KBM-7 (cell line): ENCODE results near the gene CACNA2D1.

Source experiments
- DNase-seq: peaks from one replicate; pipeline ENCODE4 v3.0.0-alpha.2; 2015
- in situ Hi-C: fragments of 300-500 bp; cut with MboI; formaldehyde crosslinking; loops from 2 replicates; pipeline ENCODE4 v1.14.3; 2020; ENCODE audit warnings: low sequenced_read_pairs, low pct_unique_long_range_greater_than_20kb, mixed read lengths

CACNA2D1 gene

DNA sequence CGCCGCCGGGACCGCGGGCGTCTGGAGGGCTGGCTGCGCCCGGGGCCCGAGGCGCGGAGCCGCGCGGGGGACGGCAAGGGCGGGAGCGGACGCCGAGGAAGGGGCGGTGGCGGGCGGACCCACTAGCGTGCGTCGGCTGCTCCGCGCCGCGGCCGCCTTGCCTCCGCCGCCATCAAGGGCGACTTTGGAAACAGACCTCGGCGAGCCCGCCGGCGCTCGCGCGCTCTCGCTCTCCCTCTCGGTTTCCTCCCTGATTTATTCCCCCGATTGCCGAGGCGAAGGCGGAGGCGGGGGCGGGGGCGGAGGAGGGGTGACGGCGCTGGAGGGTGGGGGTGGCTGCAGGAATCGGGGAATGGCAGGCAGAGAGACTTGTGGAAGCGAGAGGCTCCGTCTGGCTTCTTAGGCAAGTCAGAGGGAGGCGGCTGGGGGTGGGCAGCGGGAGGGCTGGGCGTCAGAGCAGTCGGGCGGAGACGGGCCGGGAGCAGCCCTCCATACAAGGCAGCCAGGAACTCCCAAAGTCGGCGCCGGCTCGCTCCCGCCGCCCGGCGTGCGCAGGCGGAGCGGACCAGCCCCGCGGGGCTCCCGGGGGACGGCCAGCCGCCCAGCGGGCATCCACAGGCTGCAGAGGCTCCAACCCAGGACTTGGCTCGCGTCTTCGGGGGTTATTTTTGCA, at the start of gene CACNA2D1:
Gene CACNA2D1, minus strand, starts transcription at position 231 of the 673 bp plus-strand sequence.
- DNase-seq, result peak; percentile 38

DNA sequence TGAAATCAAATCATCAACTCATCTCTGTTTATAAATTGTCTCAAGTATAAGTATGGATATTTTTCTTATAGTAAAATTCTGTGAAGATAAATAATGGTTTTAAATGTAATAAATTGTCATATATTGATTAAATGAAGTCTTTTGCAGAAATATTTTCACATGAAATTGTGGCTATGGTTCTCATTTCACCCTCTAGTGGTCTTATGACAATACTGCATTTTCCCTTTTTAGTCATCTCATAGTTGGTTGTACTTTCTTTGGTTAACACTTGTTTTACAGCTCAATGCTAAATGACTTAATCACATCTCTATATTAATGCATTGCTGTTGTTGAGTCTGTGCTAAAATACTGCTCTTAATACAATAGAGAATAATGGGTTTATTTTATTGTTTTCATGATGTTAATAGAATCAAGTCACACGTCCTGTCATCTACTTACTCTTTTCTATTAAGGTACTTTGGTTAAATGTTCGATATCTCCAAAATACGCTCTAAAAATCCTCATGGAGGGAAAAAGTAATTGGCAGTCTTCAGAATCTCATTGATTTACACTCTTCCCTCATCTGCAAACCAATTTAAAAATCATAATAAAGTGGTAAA, 38.0 kb upstream of the CACNA2D1 start:
- in situ Hi-C loops, result no loop called here
- DNase-seq, result peak; percentile 42

More for the DNA sequence above, at the start of gene CACNA2D1:
- in situ Hi-C loops, result no loop called here

DNA sequence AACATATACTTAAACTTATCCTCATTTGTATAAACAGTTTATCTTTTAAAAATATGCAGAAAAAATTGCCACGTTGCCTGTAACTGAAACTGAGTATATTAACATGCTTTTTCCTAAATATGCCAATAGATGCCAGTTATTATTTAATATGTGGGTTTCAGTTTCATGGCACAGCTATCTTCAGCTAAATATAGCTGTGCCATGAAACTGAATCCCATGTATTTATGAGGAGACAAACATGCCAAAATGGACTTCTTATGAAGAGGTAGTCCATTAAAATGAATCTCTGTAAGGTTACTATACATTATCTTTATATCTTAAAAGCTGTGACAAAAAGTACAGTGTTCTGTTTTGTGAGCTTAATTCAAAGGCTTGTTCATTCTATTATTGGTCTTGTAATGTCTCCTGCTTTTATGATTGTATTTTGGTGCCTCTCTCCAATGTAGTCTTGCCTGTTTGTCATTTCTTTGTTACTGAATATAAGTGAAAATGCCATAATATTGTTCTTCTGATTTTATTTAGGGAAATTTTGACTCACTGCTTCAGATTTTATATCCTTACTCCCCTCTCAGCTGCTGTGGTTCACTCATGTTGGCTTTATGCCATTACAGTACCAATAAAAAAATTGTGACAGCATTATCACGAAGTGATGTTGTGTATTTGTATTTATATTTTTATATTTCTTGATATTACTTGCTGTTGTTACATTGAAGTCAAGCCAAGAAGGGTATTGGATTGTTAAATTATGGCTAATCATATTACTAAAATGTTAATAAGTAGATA, 34.3 kb upstream of the CACNA2D1 start:
- in situ Hi-C loops, result no loop called here
- no peak for DNase-seq

DNA sequence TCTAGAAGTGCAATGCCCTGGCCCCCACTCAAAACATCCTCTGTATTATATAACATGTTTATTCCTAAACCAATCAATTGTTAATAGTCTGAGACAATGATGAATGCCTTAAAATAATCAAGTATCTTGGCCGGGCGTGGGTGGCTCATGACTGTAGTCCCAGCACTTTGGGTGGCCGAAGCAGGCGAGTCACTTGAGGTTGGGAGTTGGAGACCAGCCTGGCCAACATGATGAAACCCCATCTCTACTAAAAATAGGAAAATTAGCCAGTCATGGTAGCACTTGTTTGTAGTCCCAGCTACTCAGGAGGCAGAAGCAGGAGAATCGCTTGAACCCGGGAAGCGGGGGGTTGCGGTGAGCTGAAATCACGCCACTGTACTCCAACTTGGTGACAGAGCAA, 29.4 kb upstream of the CACNA2D1 start:
- in situ Hi-C loops, result no loop called here
- no peak for DNase-seq

DNA sequence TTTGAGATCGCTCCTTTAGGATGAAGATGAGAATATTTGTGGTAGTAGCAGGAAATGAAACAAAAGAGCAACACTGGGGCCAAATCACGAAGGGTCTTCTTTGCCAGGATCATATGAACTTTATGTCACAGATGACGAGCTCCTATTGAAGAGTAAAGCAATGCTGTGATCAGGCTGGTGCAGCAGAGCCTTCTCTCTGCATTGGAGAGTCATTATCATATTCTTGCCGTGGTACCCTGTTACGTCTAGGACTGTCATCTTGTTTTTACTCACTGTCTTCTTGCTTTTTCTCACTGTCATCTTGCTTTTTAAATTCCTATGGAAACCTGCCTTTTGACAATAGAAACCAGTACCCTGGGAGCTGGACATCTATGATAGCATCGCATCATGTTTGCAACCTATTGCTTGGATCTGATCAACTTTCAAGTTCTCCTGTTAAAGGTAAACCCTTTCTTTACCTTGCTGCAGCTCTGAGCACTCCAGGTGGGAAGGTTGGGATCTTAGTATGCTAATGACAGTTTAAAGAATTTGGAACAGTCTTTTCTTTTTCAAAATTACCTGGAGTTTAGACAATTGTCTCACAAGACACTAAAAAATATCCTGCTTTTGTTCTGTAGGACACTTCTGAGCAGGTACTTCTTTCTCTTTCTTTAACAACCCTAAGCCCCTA, 27.9 kb upstream of the CACNA2D1 start:
- in situ Hi-C loops, result no loop called here
- DNase-seq, result no peak

DNA sequence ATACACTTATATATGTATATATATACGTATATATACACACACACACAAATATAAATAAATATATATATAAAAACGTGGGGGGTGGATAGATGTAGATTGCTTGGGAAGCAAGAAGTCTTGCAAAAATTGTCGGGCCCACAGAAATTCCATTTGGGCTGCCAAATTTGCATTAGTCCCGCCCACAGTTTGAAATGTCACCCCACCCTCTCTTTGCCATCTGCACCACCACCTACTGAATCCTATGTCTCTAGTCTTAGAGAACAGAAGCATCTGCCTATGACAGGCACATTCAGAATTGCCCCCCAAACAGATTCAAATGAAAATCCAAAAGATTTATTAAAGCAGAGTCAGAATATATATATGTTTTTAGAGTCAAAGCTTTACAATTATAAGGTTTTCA, 25.6 kb upstream of the CACNA2D1 start:
- no peak for DNase-seq

DNA sequence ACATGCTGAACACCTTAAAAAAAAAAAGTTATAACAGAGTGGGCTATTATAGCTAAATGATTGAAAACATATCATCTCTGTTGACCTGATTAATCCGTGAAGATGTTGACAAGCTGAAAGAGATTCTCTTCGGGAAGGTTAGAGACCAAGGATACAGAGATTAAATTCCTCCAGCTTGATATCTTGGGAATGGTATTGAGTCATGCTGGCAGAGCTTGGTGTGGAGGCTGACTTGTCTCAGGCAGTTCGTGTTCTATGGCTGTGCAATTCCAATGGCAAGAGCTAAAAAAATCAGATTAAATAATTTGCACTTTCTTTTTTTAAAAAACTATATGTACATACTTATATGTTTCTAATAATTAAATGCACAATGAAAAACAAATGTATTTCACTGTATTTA, 24.9 kb upstream of the CACNA2D1 start:
- no peak for DNase-seq
- in situ Hi-C loops, result no loop called here

More for the DNA sequence above, 25.6 kb upstream of the CACNA2D1 start:
- in situ Hi-C loops, result no loop called here

DNA sequence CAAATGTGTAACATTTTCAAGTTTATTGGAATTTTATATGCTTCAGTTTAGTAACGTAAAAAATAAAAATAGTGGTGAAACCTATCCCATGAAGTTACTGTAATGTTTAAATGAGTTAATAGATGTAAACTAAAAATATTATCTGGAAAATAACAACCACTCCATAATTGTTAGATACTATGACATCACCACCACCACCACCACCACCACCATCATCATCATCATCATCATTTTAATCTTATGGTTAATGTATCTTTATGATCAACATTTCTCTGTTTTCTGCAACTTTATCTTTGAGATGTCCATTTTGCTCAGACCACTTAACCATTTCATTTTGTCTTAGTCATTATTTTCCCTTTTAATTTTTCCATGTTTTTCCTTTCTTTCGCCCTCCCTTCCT, 23.4 kb upstream of the CACNA2D1 start:
- DNase-seq, result no peak
- in situ Hi-C loops, result no loop called here

DNA sequence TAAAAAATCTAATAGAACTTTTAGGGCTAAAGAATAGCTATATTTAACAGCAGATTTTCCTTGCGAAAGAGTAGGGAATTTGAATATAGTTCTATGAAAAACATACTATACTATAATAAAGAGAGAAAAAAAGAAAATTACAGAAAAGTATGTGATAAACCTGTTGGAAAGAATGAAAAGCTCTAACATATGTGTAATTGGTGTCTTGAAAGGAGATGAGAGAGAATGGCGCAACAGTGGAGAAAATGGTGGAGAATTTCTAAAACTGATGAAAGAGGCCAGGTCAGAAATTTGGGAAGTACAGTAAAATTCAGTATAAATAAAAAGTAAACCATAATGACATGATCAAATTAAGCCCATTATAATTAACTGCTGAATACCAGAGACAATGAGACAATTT, 20.8 kb upstream of the CACNA2D1 start:
- no peak for DNase-seq
- in situ Hi-C loops, result no loop called here

DNA sequence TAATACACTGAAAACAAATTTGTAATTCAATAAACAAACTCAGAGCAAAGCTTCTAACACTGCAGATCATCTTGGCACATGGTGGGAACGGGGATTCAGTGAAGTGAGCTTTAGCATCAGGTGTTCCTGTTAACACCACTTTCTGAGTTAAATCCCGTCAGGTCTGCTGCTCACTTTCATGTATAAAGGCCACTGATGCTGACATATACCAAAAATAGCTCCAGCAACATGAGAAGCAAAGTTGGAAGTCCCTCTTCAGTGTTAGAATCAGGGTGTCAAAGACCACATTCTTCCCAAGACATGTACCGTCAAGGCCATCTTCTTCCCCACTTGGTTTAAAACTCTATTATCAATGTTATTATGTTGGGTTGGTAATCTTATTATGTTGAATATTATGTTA, 11.7 kb upstream of the CACNA2D1 start:
- in situ Hi-C loops, result no loop called here
- no peak for DNase-seq

DNA sequence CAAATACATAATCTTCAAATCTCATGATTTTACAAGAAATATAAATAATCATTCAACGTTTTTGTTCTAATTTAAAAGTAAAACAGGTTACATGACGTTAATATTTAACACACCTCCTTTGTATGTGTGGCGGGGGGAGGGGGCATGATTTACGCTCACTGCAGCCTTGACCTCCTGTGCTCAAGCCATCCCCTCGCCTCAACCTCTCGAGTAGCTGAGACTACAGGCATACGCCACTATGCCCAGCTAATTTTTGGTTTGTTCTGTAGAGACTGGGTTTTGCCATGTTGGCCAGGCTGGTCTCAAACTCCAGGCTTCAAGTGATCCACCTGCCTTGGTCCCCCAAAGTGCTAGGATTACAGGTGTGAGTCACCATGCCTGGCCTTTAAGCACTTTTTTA, 7.2 kb upstream of the CACNA2D1 start:
- no peak for DNase-seq
- in situ Hi-C loops, result no loop called here

DNA sequence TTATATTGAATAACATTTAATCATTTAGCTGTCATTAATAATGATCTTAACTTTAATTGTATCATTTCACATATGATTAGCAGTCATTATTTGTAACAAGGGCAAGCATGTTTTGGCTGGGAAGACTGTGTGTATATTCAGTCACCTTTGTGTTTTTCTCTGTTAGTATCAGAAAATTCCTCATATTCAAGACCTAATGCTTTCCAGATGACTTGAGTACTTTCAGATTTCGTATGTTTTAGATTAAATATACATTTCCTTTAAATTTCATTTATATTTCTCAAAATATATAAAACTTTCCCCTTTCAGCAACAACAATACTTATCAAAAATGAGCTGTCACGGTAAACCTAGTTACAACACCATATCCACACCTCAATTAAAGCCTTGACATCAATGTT, 6.3 kb upstream of the CACNA2D1 start:
- in situ Hi-C loops, result no loop called here

DNA sequence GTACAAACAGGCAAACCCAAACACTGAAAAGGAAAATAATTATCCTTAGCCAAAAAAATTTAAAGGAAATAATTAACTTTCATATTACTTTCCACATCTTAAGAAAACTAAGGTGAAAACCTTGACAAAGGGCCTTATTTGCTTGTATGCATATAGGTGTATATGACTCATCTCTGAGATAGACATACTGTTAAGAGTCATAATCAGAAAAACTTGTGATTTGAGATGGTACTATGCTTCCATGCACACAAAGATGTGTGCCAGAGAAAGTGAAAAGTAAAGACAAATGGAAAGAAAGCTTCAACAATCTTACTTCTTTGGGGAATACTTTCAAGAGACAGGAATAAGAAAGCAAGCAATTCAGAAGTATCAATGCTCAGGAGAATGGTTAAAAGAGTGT, 3.3 kb upstream of the CACNA2D1 start:
- DNase-seq, result no peak
- in situ Hi-C loops, result no loop called here

More for the DNA sequence above, 6.3 kb upstream of the CACNA2D1 start:
- no peak for DNase-seq

DNA sequence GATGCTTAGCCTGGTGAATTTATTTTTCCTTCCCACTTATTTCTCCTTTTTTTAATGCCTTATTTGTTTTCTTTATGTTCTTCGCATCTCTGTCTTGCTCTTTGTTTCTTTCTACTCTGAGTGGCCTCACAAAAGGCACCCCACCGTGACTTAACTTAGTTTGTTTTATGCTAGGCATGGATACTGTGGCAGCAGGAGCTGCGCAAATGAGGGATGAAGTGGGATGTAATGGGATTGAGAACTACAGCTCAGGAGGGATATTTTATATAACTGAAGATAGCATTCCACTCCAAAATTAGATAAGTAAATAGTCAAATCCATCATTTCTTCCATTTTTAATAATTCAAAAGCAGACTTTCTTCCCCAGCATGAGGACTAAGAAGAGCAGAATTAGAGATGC, 1.7 kb upstream of the CACNA2D1 start:
- no peak for DNase-seq
- in situ Hi-C loops, result no loop called here

DNA sequence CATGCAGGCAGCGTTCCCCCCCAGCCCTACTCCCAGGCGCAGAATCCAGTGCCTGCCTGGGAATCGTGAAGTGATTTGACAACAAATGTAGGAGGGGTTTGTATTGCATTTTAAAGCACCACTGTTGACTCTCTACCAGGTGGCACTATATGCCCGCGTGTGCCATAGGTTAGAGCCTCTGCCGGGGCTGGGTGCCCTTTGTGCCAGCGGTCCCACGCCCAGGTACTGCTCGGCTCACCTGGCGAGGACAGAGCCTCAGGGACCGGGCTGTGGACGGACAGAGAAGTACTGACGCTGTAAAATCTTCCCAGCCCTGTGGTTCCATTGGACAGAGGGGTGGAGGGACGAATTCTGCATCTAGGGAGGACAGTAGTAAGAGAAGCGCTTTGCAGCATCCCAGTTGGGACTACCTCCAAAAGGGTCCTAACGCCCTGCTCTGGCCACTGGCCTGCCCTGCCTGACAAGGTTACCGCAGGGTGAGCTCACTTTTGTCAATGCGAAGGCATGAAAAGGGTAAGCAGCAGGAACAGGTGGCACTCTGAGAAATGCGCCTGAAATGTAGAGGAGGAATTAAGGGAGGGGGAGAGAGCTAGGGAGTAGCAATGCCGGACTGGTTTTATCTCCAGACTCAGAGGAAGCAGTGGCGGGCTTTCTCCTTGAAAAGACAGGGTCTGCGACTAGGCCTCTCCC, 788 bp upstream of the CACNA2D1 start:
- no peak for DNase-seq
- in situ Hi-C loops, result no loop called here

DNA sequence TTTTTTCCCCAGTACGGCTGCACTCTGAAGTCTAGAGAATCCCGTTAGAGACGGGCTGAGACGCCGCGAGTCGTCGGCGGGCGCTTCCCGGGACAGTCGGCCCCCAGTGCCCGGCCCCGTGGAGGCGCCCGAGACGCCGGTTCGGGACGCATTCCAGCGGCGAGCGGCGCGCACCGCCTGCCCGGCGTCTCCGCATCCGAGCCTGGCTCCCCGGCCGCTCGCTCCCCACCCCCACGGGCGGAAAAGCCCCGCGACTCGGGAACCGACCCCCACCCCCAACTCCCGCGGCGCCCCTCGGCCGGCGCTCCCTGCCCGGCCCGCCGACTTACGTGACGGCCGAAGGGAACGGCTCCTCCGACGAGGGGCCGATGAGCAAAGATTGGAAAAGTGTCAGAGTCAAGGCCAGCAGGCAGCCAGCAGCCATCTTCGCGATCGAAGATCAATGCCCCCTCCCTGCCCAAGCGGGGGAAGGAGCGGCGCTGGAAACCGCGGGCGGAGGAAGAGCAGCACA, 486 bp downstream of the CACNA2D1 start:
- peak; percentile 13 for DNase-seq
- in situ Hi-C loops, result no loop called here

DNA sequence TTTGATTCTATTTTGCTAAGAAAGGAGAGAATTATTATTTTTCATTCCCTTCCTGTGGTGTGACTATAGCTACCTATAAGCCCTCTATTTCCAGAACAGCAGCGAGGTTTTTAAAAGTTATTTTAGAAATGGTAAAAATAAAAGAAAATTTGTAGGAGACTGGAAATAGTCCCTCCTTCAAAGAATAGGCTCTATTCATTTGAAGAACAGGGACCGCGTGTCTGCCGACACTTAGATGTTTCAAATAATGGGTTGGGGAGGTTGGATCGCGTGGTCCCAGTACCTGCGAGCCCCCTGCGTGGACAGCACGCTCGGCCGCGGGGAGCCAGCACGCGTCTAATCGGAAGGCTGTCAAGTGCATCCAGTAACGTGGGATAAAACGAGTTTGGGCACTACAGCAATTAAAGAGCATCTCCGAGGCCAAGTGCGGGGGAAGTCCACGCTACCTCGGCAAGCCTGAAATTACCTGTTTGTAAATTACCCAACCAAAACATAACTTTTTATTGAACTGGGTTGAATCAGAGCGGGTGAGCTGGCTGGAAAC, 1.0 kb downstream of the CACNA2D1 start:
- in situ Hi-C loops, result no loop called here

DNA sequence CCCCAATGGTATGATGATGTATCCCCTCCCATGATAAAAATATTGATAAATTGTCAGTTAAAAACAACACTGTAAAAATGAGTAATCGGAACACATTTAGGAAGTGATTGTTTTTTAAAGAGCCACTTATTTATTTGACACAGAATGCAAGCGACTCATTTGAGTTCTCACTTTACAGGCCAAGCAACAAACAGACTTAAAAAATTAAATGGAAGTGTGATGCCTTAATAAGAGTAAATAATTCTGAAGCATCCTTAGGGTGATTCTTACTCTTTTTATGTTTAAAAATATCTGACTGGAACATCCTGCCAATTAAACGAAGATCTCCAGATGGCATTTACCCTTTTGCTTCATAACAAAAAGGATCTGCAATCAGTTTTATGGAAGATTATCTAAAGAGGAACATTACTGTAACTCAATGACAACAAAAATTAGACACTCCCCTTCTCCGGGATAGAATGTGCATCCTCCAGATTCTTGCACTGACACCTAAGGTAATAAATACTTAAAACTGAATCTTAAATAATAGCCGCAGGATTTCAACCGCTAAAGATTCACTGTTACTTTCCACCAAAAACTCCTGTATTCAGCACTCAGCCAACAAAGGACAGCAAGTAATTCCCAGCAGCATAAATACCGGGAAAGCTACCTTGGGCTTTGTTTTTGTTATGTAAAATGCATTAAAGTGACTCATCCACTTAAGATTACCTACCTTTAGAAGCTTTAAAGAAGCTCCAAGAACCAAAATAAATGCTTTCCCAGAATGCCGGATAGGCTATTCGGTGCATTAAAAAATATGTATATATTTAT, 1.7 kb downstream of the CACNA2D1 start:
- in situ Hi-C loops, result no loop called here
- DNase-seq, result peak; percentile 10

More for the DNA sequence above, 1.0 kb downstream of the CACNA2D1 start:
- DNase-seq, result peak; percentile 3
